Esophagus muscularis mucosa (tissue), 4 donors: Measurements from ENCODE around the gene CIC.

Experiments
- EP300 ChIP-seq: sonication (generic); formaldehyde crosslinking; IDR thresholded peaks from one replicate; pipeline ENCODE4 v1.6.1; 2017; ENCODE audit warnings: antibody characterized with exemption
- POLR2A ChIP-seq: fragments of 450-650 bp; IDR thresholded peaks from one replicate; pipeline ENCODE4 v1.6.1; 2017; ENCODE audit warnings: antibody characterized with exemption, moderate library complexity, mild to moderate bottlenecking, low read depth
- POLR2AphosphoS5 ChIP-seq, 2 donors: sonication (generic); formaldehyde crosslinking; IDR thresholded peaks; one replicate each; pipeline ENCODE4 v1.6.1; 2017; ENCODE audit warnings: antibody characterized with exemption in 2 of 2
- TF ChIP-seq, protein P1 (sequence below), 3 experiments: fragments of 200-600 bp in 2 of 3; fragments of 450-650 bp in 1 of 3; sonication (generic) in 2 of 3; IDR thresholded peaks; one replicate each; pipeline ENCODE4 v1.5.1; 2017 to 2019; ENCODE audit warnings: antibody characterized with exemption in 3 of 3, mild to moderate bottlenecking in 2 of 3, moderate library complexity in 1 of 3

DNA sequence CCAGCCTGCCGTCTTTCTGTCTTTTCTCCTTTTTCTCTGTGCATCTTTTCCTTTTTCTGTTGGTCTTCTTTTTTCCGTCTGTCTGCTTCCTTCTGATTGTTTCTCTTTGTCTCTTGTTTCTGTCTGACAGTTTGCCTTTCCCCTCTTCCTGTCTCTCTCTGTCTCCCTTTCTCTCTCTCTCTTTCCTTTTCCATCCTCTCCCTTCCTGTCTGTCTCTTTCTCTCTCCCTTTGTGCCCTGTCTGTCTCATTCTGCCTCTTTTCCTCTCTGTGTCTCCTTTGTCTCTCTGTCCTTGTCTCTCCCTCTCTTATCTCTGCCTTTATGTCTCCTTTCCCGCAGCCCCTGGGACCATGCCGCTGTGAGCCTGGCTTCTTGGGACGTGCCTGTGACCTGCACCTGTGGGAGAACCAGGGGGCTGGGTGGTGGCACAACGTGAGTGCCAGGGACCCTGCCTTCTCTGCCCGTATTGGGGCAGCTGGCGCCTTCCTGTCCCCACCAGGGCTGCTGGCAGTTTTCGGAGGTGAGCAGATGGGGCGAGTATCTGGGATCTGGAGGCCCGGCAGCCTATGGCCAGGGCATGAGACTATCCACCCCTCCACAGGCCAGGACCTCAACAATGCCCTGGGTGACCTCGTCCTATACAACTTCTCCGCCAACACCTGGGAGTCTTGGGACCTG lies 65.8 kb downstream of the CIC start:
- TF ChIP-seq, protein P1, sequence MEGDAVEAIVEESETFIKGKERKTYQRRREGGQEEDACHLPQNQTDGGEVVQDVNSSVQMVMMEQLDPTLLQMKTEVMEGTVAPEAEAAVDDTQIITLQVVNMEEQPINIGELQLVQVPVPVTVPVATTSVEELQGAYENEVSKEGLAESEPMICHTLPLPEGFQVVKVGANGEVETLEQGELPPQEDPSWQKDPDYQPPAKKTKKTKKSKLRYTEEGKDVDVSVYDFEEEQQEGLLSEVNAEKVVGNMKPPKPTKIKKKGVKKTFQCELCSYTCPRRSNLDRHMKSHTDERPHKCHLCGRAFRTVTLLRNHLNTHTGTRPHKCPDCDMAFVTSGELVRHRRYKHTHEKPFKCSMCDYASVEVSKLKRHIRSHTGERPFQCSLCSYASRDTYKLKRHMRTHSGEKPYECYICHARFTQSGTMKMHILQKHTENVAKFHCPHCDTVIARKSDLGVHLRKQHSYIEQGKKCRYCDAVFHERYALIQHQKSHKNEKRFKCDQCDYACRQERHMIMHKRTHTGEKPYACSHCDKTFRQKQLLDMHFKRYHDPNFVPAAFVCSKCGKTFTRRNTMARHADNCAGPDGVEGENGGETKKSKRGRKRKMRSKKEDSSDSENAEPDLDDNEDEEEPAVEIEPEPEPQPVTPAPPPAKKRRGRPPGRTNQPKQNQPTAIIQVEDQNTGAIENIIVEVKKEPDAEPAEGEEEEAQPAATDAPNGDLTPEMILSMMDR (IDR thresholded peaks at IDR 0.05) = no peak
- TF ChIP-seq POLR2A (no peak), EP300 (no peak), POLR2AphosphoS5 (IDR thresholded peaks at IDR 0.05) (no peak)
